Panc1 (cell line): ENCODE data around the gene KCNRG. TPM values are rescaled to one million over a fixed set of nuclear protein-coding genes. Genes with fewer than 3 reads are reported as not detected.

Source experiments
- ATAC-seq: fragments of 200-7000 bp; cut with Tn5 transposase; 2 replicates; pipeline ENCODE4 v1.9.1; 2020; ENCODE audit warnings: mild to moderate bottlenecking, moderate library complexity
- BruUV-seq: library from RNA; stranded (reverse); fragments of 400-500 nt; replicated peaks from 2 replicates; lab custom pipeline; 2021; lab: Mats Ljungman, UMichigan
- CTCF ChIA-PET: fragments of 300-600 bp; sonication (Branson Sonifier 250); formaldehyde crosslinking; loops from one replicate; lab custom pipeline; 2022; ENCODE audit warnings: antibody characterized with exemption; lab: Charles Lee
- POLR2A ChIA-PET: fragments of 300-600 bp; sonication (Branson Sonifier 250); formaldehyde crosslinking; loops from one replicate; lab custom pipeline; 2022; ENCODE audit warnings: antibody characterized with exemption; lab: Charles Lee
- DNase-seq: peaks from one replicate; pipeline ENCODE4 v3.0.0-alpha.2; 2010; ENCODE audit warnings: low read depth, low spot score
- H3K27ac ChIP-seq: 2 replicates; pipeline ENCODE4 v1.5.1; 2011; ENCODE audit warnings: mild to moderate bottlenecking, low read length, inconsistent platforms
- H3K27me3 ChIP-seq: fragments of 200-500 bp; sonication (Bioruptor generic); 2 replicates; pipeline ENCODE4 v1.6.0; 2014; ENCODE audit warnings: low read length, inconsistent platforms; ENCODE audit not compliant: control insufficient read depth, insufficient read depth
- H3K36me3 ChIP-seq: fragments of 200-500 bp; sonication (Bioruptor generic); 2 replicates; pipeline ENCODE4 v1.5.1; 2014; ENCODE audit warnings: inconsistent platforms, mild to moderate bottlenecking, low read length, moderate library complexity; ENCODE audit not compliant: control insufficient read depth, insufficient read depth
- H3K4me1 ChIP-seq: 2 replicates; pipeline ENCODE4 v1.5.1; 2011; ENCODE audit warnings: inconsistent platforms, mild to moderate bottlenecking, low read length, moderate library complexity; ENCODE audit not compliant: control insufficient read depth, insufficient read depth
- H3K4me3 ChIP-seq, 2 experiments: 2 replicates each; pipeline ENCODE4 v1.5.1; 2011 to 2012; ENCODE audit warnings: low read depth in 2 of 2, low read length in 2 of 2, mild to moderate bottlenecking in 2 of 2, inconsistent platforms in 1 of 2, moderate library complexity in 1 of 2
- H3K9me3 ChIP-seq: fragments of 200-500 bp; sonication (Bioruptor generic); 2 replicates; pipeline ENCODE4 v1.5.1; 2014; ENCODE audit warnings: low read depth, mild to moderate bottlenecking, inconsistent platforms, low read length, moderate library complexity; ENCODE audit not compliant: control insufficient read depth, insufficient read depth
- CTCF ChIP-seq: fragments of 450-650 bp; IDR thresholded peaks from 2 replicates; pipeline ENCODE4 v1.5.1; 2017; ENCODE audit warnings: mild to moderate bottlenecking
- POLR2AphosphoS5 ChIP-seq: IDR thresholded peaks from 2 replicates; pipeline ENCODE4 v1.6.1; 2012; ENCODE audit warnings: mild to moderate bottlenecking, low read depth, low read length, moderate library complexity
- REST ChIP-seq, 2 experiments: IDR thresholded peaks; 2 replicates each; pipeline ENCODE4 v1.6.1; 2011 to 2012; ENCODE audit warnings: low read depth in 2 of 2, control low read depth in 1 of 2, low read length in 1 of 2, mild to moderate bottlenecking in 1 of 2, moderate library complexity in 1 of 2; ENCODE audit not compliant: insufficient read depth in 1 of 2
- SIN3A ChIP-seq: IDR thresholded peaks from 2 replicates; pipeline ENCODE4 v1.6.1; 2012; ENCODE audit warnings: low read depth, mild to moderate bottlenecking, low read length, moderate library complexity, borderline replicate concordance; ENCODE audit not compliant: insufficient read depth
- TCF7L2 ChIP-seq: IDR thresholded peaks from 2 replicates; pipeline ENCODE4 v1.6.1; 2011; ENCODE audit warnings: mild to moderate bottlenecking, low read depth, low read length, inconsistent platforms
- in situ Hi-C: cut with HindIII; loops from 2 replicates; pipeline ENCODE4 v1.10.0; 2016; ENCODE audit warnings: low sequenced_read_pairs, low pct_unique_long_range_greater_than_20kb
- intact Hi-C: fragments of 100-400 bp; cut with micrococcal nuclease; formaldehyde crosslinking; loops from one replicate; pipeline ENCODE4 v1.10.0; 2022; ENCODE audit not compliant: unreplicated experiment
- total RNA-seq: library from RNA; stranded (reverse); gene quantifications from one replicate; pipeline ENCODE4 v1.2.1, GENCODE V29; 2021; ENCODE audit not compliant: unreplicated experiment

Gene KCNRG
- total RNA-seq, 1 experiment from 2014 or later = 0.31 TPM

DNA sequence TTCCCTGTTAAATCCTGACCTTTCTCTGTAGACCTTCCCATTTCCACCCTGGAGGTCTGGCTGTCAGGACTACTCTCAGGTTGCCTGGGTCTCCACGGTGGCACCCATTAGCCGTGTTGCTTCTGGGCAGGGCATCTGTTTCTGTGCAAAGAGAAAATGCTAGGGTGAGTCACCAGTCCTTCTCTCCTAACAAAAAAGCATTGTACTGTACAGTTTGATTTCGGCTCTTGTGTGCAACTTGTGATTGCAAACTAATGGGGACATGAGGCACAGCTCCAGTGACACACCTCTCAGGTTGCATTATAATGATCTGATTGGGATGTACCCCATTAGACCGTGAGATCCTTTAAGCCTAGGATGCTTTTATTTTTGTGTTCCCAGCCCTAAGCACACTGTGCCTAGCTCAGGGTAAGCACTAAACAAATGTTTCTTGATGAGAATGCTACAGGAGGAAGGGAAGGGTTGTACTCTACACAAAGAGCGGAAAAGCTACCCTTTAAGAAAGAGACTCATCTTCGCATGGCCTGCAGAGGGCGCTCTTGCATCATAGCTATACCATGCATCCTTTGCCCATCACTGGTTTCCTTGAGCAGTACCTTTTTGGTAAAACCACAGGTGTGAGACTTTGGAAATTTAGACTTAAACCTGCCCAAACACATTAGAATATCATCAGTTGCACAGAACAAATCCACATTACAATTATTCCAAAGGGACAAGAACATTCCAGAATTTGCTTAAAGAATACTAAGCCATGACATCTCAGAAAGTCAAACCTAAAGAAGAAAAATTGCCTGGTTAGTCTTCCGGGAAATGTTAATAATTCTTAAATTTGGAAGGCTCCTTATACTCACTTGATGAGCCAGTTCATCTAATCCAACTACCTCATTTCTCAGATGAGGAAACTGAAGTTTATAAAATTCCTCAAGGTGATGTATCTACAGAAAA is 38.7 kb upstream of the KCNRG start:
- H3K27ac ChIP-seq = no peak overlapping the region
- in situ Hi-C loops = no loop called here
- H3K27me3 ChIP-seq = no peaks in the 10 kb centered on the region
- ChIA-PET CTCF (interaction anchor here (0.6 to 1.0 kb wide), 3 partner anchors 9 to 830 kb away, joined by 3 to 8 read pairs (median 3); no protein-coding TSS in a partner anchor), POLR2A (no interaction called here)
- intact Hi-C loops = loop anchor here (5.0 kb wide), 1 partner anchor 826 kb away; no protein-coding TSS in a partner anchor
- no peak overlapping the region for H3K4me3 ChIP-seq
- no peaks in the 10 kb centered on the region for H3K4me1 ChIP-seq
- H3K9me3 ChIP-seq = no peaks in the 10 kb centered on the region
- TF ChIP-seq TCF7L2 (no peak), REST (IDR thresholded peaks at IDR 0.05; ENCODE audit: insufficient read depth in 1 of 2, low read depth in 2 of 2, low read length in 1 of 2) (no peak), CTCF (peak; percentile 85), SIN3A (no peak), POLR2AphosphoS5 (no peak)
- DNase-seq (peak; percentile 59), ATAC-seq (peak; percentile 90)
- BruUV-seq = no TSS peak
- no peaks in the 10 kb centered on the region for H3K36me3 ChIP-seq

GRCh38 chr13:49977992-49978391 is 37.3 kb upstream of the KCNRG start:
- ChIA-PET POLR2A (no interaction called here), CTCF (interaction anchor here (0.7 kb wide), 1 partner anchor 318 kb away, joined by 8 read pairs; no protein-coding TSS in a partner anchor)
- TF ChIP-seq POLR2AphosphoS5 (no peak), CTCF (no peak), TCF7L2 (no peak), REST (IDR thresholded peaks at IDR 0.05; ENCODE audit: insufficient read depth in 1 of 2, low read depth in 2 of 2, low read length in 1 of 2) (no peak), SIN3A (no peak)
- in situ Hi-C loops (no loop called here), intact Hi-C loops (loop anchor here (5.0 kb wide), 1 partner anchor 824 kb away; no protein-coding TSS in a partner anchor)
- ATAC-seq (no peak), DNase-seq (no peak)
- BruUV-seq = no TSS peak
- no peaks in the 10 kb centered on the region for H3K9me3 ChIP-seq
- no peaks in the 10 kb centered on the region for H3K4me1 ChIP-seq
- no peaks in the 10 kb centered on the region for H3K27me3 ChIP-seq
- no peak overlapping the region for H3K27ac ChIP-seq
- H3K36me3 ChIP-seq = no peaks in the 10 kb centered on the region
- no peak overlapping the region for H3K4me3 ChIP-seq
